ENCODE results near the gene XRCC4. TPM values are rescaled to one million over a fixed set of nuclear protein-coding genes. Genes with fewer than 3 reads are reported as not detected.

XRCC4 gene
- total and polyA plus RNA-seq, 7 donors = 4.6 to 11.3 (median 7.6) TPM

DNA sequence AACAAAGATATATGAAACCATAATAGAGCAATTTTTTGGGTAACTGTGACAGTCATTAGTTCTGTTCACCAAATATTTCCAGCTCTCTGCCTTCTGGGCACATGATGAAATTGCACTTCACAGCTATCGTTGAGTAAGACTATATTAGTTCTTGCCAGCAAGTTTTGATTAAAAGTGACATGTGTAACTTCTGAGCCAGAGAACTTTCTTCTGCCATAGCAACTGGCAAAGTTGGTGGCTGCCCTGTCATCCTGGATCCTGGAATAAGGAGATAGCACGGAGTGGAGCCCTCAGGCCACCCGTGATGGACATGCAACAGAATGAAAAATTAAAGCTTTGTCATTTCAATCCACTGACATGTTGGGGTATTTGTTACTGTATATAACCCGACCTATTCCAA lies 199.8 kb downstream of the XRCC4 start:
- intact Hi-C loops (cut with DNase I) = no loop called here
- WGBS, 2 donors = 88 to 90% methylated on average over 4 of the region's 4 CpGs
- no peaks in the 10 kb centered on the region for H3K27me3 ChIP-seq
- H3K27ac ChIP-seq = no peak overlapping the region
- no peak overlapping the region for H3K4me3 ChIP-seq
- H3K4me1 ChIP-seq = no peaks in the 10 kb centered on the region
- H3K9me3 ChIP-seq = no peaks in the 10 kb centered on the region
- TF ChIP-seq EP300 (IDR thresholded peaks at IDR 0.05) = no peak
- TF ChIP-seq POLR2A (IDR thresholded peaks at IDR 0.05) = no peak
- no peak for TF ChIP-seq POLR2AphosphoS5 (IDR thresholded peaks at IDR 0.05)
- TF ChIP-seq CTCF (IDR thresholded peaks at IDR 0.05) = no peak
- DNase-seq = no peak
- H3K36me3 ChIP-seq = no peaks in the 10 kb centered on the region

DNA sequence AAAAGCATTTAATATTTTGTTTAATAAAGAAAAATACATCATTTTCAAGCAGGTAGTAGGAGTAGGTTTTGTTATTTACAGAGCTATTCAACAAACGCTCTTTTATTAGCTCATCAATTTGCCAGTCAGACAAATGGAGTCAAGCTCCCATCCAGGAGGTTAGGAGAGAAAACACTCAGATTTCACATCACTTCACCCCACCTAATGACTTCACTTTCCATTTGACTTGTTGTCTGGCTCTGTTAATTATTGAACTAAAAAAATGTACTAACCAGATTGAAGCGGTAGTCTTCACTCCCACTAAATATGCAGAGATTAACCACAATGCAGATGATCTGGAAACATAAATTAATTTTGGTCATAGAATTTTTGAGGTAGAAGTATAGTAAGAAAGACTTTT lies 200.6 kb downstream of the XRCC4 start:
- Histone ChIP-seq H3K4me1 (no peaks in the 10 kb centered on the region), H3K27me3 (no peaks in the 10 kb centered on the region), H3K4me3 (no peak overlapping the region), H3K27ac (no peak overlapping the region), H3K36me3 (no peaks in the 10 kb centered on the region), H3K9me3 (no peaks in the 10 kb centered on the region)
- DNase-seq = no peak
- TF ChIP-seq POLR2A (IDR thresholded peaks at IDR 0.05) (no peak), POLR2AphosphoS5 (IDR thresholded peaks at IDR 0.05) (no peak), CTCF (IDR thresholded peaks at IDR 0.05) (no peak), EP300 (IDR thresholded peaks at IDR 0.05) (no peak)
- whole genome bisulfite sequencing, 2 donors = 88 to 89% methylated on average over 2 of the region's 2 CpGs
- intact Hi-C loops (cut with DNase I) = no loop called here

DNA sequence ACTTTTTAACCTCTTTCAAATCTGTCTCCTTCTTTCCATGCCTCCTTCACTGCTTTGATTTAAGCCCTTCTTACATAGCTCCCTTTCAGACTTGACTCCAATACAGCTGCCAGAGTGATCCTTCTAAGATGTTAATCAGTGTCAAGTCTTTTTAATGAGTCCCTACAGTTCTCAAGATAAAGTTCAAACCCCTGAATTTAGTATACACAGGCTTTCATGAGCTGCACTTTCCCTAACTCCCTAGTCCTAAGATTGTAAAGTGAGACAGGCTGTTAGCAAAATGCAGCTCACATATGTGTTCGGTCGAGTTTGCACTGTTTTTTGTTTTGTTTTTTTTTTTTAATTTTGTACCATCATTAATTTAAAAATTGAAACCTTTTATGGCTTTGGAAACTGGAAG lies 203.8 kb downstream of the XRCC4 start:
- intact Hi-C loops (cut with DNase I) = no loop called here
- DNase-seq = no peak
- Histone ChIP-seq H3K4me3 (no peak overlapping the region), H3K27me3 (no peaks in the 10 kb centered on the region), H3K4me1 (no peaks in the 10 kb centered on the region), H3K9me3 (no peaks in the 10 kb centered on the region), H3K36me3 (no peaks in the 10 kb centered on the region), H3K27ac (no peak overlapping the region)
- 89 to 92% methylated on average over 2 of the region's 2 CpGs for WGBS, 2 donors
- TF ChIP-seq EP300 (IDR thresholded peaks at IDR 0.05) = no peak
- no peak for TF ChIP-seq POLR2A (IDR thresholded peaks at IDR 0.05)

- H3K27ac ChIP-seq = no peak overlapping the region
- H3K4me1 ChIP-seq = no peaks in the 10 kb centered on the region
Observed at GRCh38 chr5:83281658-83282057, 204.3 kb downstream of the XRCC4 start.

GRCh38 chr5:83283761-83284160 lies 206.4 kb downstream of the XRCC4 start:
- DNase-seq = no peak
- Histone ChIP-seq H3K27me3 (no peaks in the 10 kb centered on the region), H3K9me3 (no peaks in the 10 kb centered on the region), H3K36me3 (no peaks in the 10 kb centered on the region), H3K4me1 (no peaks in the 10 kb centered on the region), H3K27ac (no peak overlapping the region), H3K4me3 (no peak overlapping the region)
- intact Hi-C loops (cut with DNase I) = no loop called here
- TF ChIP-seq EP300 (IDR thresholded peaks at IDR 0.05) (no peak), CTCF (IDR thresholded peaks at IDR 0.05) (no peak), POLR2A (IDR thresholded peaks at IDR 0.05) (no peak), POLR2AphosphoS5 (IDR thresholded peaks at IDR 0.05) (no peak)
- WGBS, 2 donors = 90% methylated on average over 3 of the region's 3 CpGs

More at GRCh38 chr5:83281658-83282057, 204.3 kb downstream of the XRCC4 start:
- TF ChIP-seq POLR2AphosphoS5 (IDR thresholded peaks at IDR 0.05) (no peak), CTCF (IDR thresholded peaks at IDR 0.05) (no peak), POLR2A (IDR thresholded peaks at IDR 0.05) (no peak), EP300 (IDR thresholded peaks at IDR 0.05) (no peak)
- H3K27me3 ChIP-seq = no peaks in the 10 kb centered on the region
- no peaks in the 10 kb centered on the region for H3K9me3 ChIP-seq
- H3K4me3 ChIP-seq = no peak overlapping the region
- no peak for DNase-seq
- intact Hi-C loops (cut with DNase I) = no loop called here
- H3K36me3 ChIP-seq = no peaks in the 10 kb centered on the region

All from sigmoid colon (tissue), 7 donors.